PFSK-1 (cell line): ENCODE measurements around the gene DIP2C.

Source experiments
- POLR2AphosphoS5 ChIP-seq: IDR thresholded peaks from 2 replicates; pipeline ENCODE4 v1.6.1; 2012; ENCODE audit warnings: low read depth, mild to moderate bottlenecking, control low read depth, low read length, moderate library complexity
- SIN3A ChIP-seq: IDR thresholded peaks from 2 replicates; pipeline ENCODE4 v1.6.1; 2012; ENCODE audit warnings: mild to moderate bottlenecking, low read length, moderate library complexity, borderline replicate concordance; ENCODE audit not compliant: insufficient read depth
- TAF1 ChIP-seq: IDR thresholded peaks from 2 replicates; pipeline ENCODE4 v1.6.1; 2012; ENCODE audit warnings: low read length, control low read depth, borderline replicate concordance; ENCODE audit not compliant: insufficient read depth

- TF ChIP-seq POLR2AphosphoS5 = no peak
- no peak for TF ChIP-seq SIN3A
- no peak for TF ChIP-seq TAF1
Observed at GRCh38 chr10:497898-498451, 191.5 kb downstream of the DIP2C start.
